ENCODE measurements around the gene MISP3.
A peak's percentile ranks its signal among the peaks of the same experiment; 100 is the strongest.

The MISP3 gene

DNA sequence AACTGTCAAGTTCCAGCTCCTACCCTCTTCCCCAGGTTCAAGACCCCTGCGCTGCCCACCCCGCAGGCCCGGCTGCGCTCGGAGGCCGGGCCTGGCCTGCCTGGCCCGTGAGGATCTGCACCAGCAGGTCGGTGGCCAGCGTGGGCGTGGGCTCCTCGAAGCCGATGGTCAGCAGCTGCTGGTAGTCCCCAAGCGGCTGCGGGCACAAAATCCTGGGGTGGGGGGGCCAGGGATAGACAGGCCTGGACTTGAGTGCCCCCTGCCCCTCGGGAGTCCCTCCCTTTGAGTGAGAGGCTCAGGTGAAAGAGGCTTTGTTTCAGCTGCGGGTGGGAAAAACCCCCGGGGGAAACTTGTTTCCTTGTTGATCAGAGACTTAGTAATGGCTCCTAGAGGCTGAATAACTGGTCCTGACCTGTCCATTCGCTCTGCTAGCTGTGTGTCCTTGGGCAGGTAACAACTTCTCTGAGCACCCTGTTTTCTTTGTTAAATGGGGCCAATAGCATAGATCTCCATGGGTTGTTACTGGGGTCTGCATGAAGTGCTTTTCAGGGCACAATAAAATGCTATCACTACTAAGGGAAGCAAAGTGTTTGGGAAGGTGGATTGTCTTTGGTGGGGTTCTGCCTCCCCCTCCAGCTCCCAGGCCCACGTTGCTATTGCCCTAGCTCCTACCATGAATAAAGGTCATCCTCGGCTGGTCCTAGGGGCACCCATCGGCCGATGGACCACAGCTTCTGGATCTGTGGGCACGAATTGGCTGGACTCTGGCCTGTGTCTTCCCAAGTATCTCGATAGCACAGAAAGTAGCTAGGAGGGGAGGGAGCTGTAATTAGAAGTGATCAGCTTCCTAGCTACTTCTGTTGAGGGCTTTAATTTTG lies 9.4 kb downstream of the MISP3 start:
- no peak for DNase-seq

- no peak for DNase-seq
Measured at GRCh38 chr19:14082675-14082960, 10.0 kb downstream of the MISP3 start.

DNA sequence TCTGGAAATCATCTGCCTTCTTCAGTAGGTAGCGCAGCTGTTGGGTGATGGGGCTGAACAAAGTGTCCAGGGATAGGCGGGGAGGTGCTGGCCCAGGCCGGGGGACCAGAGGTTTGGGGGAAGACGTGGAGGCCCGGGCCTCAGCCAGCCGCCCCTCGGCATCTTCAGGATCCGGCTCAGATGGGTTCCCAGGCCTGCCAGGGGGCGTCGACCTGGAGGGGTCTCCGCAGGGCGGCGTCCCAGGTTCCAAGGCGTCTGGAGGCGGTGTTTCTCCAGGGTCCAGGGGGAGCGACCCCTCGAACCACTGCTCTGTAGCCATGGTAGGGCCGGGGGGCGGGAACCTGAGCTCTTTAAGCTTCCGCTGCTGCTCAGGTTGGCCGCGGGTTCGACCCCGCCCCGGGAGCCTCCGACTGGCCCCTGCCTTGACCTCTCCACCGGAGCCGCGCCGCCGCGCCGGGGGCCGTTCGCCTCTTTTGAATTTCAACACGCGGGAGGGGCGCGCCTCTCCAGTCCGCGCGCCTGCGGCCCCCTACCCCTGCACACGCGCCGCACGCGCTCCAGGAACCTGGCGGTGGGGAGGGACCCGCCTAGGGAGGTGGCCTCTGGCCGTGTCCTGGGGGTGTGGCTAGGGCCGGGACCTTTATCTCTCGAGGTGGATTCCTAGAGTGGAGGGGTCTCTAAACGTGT lies 12.9 kb downstream of the MISP3 start, which contains the start of gene C19orf67:
Gene C19orf67, minus strand, starts transcription at position 475 of the 687 bp plus-strand sequence. Its CDS starts 156 bp downstream, at position 319.
- DNase-seq, result no peak

GRCh38 chr19:14086098-14086497 lies 13.5 kb downstream of the MISP3 start:
- no peak for DNase-seq

DNA sequence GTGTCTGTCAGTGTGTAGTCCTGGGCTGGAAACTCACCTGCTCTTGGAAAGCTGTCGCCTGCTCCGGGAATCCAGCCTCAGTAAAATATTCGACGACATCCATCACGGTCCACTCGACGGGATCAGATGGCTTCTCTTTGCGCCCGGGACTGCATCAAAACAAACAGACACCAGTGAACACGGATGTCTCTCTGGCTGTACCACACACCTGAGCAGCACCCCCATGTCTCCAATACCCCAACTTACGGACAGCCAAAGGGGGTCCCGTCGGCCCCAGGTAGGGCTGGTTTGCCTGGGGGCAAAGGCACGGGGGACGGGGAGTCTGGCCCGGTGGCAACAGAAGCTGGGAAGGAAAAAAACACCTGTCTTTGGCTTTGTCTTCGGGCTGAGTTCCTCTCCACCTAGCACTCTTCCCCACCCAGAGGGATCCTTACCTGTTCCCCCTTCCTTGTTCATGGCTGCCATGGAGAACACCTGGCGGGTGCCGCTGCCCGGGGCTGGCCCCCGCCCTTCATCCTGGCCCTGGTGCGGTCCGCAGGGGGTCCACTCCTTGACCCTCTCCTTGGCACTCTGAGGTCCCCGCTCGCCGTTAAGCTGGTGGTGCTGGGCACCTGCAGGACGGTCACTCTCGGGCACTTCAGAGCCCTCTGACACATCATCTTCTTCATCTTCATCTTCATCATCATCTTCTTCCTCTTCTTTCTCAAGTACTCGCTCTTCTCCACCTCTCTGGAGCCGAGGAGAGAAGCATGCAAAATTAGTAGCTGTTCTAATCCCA lies 16.2 kb downstream of the MISP3 start:
- no peak for DNase-seq

DNA sequence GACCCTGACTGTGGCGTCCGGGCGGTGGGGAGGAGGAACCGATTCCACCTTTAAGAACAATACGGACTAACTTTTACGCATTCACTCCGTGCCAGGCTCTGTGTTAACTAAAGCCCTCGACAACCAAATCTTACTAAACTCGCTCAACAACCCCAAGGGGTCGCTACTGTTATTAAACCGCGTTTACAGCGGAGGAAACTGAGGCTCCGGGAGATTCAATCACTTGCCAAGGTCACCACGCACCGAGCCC lies 16.8 kb downstream of the MISP3 start:
- no peak for DNase-seq

GRCh38 chr19:14089662-14090508 lies 17.3 kb downstream of the MISP3 start:
- no peak for DNase-seq

- peak; percentile 68 for DNase-seq
Measured at GRCh38 chr19:14090509-14091080, 18.0 kb downstream of the MISP3 start, which contains the start of gene SAMD1. SAMD1 (minus strand) TSS chr19:14090751.

- DNase-seq, result peak; percentile 67
Measured at GRCh38 chr19:14091081-14091812, 18.7 kb downstream of the MISP3 start.

GRCh38 chr19:14091813-14092462 lies 19.4 kb downstream of the MISP3 start:
- no peak for DNase-seq

- DNase-seq, result no peak
Measured at GRCh38 chr19:14093117-14093823, 20.7 kb downstream of the MISP3 start.

DNA sequence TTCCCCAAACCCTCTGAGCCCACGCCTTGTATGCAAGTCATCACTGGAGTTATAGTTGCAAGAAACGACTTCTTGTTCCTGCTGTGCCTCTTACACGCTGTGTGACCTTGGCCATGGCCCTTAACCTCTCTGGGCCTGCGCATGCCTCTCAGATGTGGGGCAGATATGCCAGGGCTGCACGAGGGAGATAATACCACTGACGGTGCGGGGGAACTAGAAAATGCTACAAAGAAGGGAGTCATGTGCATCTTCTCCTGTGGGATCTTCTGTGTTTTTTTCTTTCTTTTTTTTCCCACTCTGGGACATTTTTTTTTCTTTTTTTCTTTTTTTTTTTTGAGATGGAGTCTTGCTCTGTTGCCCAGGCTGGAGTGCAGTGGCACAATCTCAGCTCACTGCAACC lies 22.3 kb downstream of the MISP3 start:
- DNase-seq, result no peak

DNA sequence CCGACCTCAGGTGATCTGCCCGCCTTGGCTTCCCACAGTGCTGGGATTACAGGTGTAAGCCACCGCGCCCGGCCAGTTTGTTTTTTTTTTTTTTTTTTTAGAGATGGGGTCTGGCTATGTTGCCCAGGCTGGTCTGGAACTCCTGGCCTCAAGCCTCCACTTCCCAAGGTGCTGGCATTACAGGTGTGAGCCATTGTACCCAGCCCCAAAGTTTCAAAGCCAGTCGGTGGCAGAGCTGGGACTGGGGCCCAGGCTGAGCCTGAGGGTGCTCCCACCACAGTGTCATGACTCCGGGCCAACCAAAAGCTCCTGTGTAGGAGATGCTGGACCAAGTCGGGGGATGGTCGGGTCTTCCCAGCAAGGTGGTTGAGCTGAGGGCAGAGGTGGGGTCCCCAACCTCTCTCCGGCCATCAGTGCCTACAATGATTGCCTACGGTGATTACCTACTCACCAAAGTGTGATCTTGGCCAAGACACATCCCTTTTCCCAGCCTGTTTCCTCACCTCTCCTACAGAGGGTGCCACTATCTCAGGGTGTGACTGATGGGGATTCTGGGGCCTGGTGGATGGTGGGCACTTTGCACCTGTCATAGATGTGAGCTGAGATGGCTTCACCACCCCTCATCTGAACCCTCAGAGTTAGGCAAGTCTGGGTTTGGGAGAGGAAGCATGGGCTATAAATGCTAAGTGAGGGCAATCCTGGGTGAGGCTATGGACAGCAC lies 23.8 kb downstream of the MISP3 start:
- no peak for DNase-seq

- no peak for DNase-seq
Measured at GRCh38 chr19:14097532-14098151, 25.1 kb downstream of the MISP3 start.

GRCh38 chr19:14101003-14101545 lies 28.5 kb downstream of the MISP3 start:
- no peak for DNase-seq

DNA sequence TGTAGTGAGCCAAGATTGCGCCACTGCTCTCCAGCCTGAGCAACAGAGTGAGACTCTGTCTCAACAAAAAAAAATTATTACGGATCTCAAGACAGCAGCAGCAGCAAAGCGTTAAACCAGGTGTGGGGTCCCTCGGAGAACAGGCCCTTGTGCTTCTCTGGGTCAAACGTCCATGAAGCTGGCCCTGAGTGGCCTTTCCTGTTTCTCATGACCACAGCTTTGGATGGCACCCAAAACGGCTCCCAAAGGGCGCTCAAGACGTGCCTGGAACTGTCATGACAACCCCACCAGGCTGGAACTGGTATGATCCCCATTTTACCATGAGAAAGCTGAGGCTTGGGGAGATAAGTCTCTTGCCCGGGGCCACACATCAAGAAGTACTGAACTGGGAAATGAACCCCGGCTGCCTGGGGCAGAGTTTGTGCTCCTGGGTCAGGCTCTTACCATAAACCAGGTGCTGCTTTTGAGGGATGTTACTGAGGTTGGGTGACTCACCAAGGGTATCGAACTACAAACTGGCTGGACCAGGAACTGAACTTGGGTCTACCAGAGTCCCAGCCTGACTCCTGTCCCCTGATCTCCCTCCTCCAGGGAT lies 29.6 kb downstream of the MISP3 start:
- DNase-seq, result no peak

DNA sequence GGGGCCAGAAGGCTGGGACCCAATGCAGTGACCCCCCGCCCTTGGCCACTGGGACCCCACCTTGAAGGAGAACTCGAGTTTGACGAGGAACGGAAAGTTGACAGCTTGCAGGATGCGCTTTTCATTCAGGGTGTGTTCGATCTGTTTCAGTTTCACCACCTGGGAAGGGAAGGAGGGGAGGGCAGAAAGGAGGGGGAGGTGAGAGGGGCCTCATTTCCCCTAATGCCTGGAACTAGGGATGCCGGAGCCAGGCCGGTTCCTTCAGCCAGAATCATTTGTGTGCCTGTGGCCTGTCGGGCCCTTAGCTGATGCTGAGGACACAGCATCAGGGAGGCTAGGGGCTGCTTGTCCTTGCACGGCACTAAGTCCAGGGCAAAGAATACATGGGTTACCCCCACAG lies 30.2 kb downstream of the MISP3 start:
- no peak for DNase-seq

GRCh38 chr19:14103310-14103709 lies 30.7 kb downstream of the MISP3 start:
- DNase-seq, result no peak

- no peak for DNase-seq
Measured at GRCh38 chr19:14105680-14106079, 33.1 kb downstream of the MISP3 start.
